GM13976 (cell line): ENCODE results near the gene MROH2A.
"Not testable (repeated sequence)": the region's sequence is repeated elsewhere in the genome, so short reads cannot be mapped to it uniquely, and the experiment has no call there.

ENCODE experiments used
- DNase-seq: peaks from one replicate; pipeline ENCODE4 v3.0.0; 2012; ENCODE audit warnings: low spot score
- CTCF ChIP-seq: IDR thresholded peaks from 2 replicates; pipeline ENCODE4 v1.5.1; 2012; ENCODE audit warnings: borderline replicate concordance, mild to moderate bottlenecking; ENCODE audit not compliant: insufficient read depth; ENCODE audit errors: extremely low read depth, missing control alignments, control extremely low read depth
- in situ Hi-C: fragments of 300-500 bp; cut with MboI; formaldehyde crosslinking; loops from one replicate; pipeline ENCODE4 v1.12.0; 2022; ENCODE audit warnings: low sequenced_read_pairs, mixed read lengths, inconsistent platforms; ENCODE audit not compliant: unreplicated experiment

Gene MROH2A

GRCh38 chr2:233746475-233747282 lies 31.5 kb upstream of the MROH2A start:
- DNase-seq, result no peak
- in situ Hi-C loops, result no loop called here
- TF ChIP-seq CTCF, result no peak

GRCh38 chr2:233747283-233747544 lies 30.9 kb upstream of the MROH2A start:
- in situ Hi-C loops, result no loop called here
- DNase-seq, result no peak
- TF ChIP-seq CTCF, result no peak

- in situ Hi-C loops, DNase-seq: not testable (repeated sequence)
These were observed 27.4 kb upstream of the MROH2A start for GRCh38 chr2:233750689-233751088.

- in situ Hi-C loops, DNase-seq: not testable (repeated sequence)
These were observed 26.7 kb upstream of the MROH2A start for GRCh38 chr2:233751212-233752009.

- TF ChIP-seq CTCF, result no peak
- in situ Hi-C loops, result no loop called here
- DNase-seq, result no peak
These were observed 23.1 kb upstream of the MROH2A start for GRCh38 chr2:233754872-233755611.

GRCh38 chr2:233756429-233757081 lies 21.6 kb upstream of the MROH2A start:
- TF ChIP-seq CTCF, result no peak
- no peak for DNase-seq
- in situ Hi-C loops, result no loop called here

GRCh38 chr2:233758141-233758540 lies 20.0 kb upstream of the MROH2A start:
- no peak for DNase-seq
- in situ Hi-C loops, result no loop called here
- no peak for TF ChIP-seq CTCF
